Prostate gland (tissue), 2 donors: ENCODE data around the gene C5orf52.

Experiments
- CTCF ChIP-seq, 4 experiments: fragments of 200-600 bp in 2 of 4; fragments of 450-650 bp in 2 of 4; sonication (generic) in 2 of 4; IDR thresholded peaks; 1 replicate in 3 of 4; 2 replicates in 1 of 4; pipeline ENCODE4 v1.5.1; 2016 to 2019; ENCODE audit warnings: antibody characterized with exemption in 4 of 4, mild to moderate bottlenecking in 2 of 4, moderate library complexity in 2 of 4
- POLR2AphosphoS5 ChIP-seq: sonication (generic); formaldehyde crosslinking; IDR thresholded peaks from one replicate; pipeline ENCODE4 v1.6.1; 2017; ENCODE audit warnings: antibody characterized with exemption

- TF ChIP-seq CTCF (IDR thresholded peaks at IDR 0.05) (no peak), POLR2AphosphoS5 (no peak)
These were observed 43.2 kb downstream of the C5orf52 start for GRCh38 chr5:157714596-157714864.
